Activated T-cell treated with anti-CD3 and anti-CD28 coated beads for 1 hour (primary cell): ENCODE data around the gene ANAPC2.

Experiments
- DNase-seq: peaks from one replicate; pipeline ENCODE4 v3.0.0-alpha.2; 2020; ENCODE audit warnings: low read depth

ANAPC2 gene

DNA sequence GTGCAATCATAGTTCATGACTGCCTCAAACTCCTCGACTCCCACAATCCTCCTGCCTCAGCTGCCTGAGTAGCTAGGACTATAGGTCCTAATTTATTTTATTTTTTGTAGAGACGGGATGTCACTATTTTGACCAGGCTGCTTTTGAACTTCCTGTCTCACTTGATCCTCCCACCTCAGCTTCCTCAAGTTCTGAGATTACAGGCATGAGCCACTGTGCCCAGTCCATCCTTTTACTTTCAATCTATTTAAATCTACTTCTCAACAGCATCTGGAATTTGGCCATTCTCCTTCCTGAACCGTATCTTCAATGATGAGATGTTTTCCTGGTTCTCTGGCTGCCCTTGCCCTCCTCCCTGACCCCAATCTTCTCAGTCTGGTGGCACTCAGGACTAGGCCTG, 61.6 kb downstream of the ANAPC2 start:
- DNase-seq: no peak
